Heart left ventricle (tissue), 13 donors: ENCODE measurements around the gene TRHDE.

ENCODE experiments used
- POLR2A ChIP-seq, 2 donors: fragments of 450-650 bp; IDR thresholded peaks; one replicate each; pipeline ENCODE4 v1.6.1; 2017; ENCODE audit warnings: antibody characterized with exemption in 2 of 2, mild to moderate bottlenecking in 2 of 2, moderate library complexity in 2 of 2
- TF ChIP-seq, protein P1 (sequence below), 12 donors: fragments of 200-600 bp; sonication (generic) in 4 of 12; IDR thresholded peaks; one replicate each; pipeline versions ENCODE4 v1.5.0 to v1.8.0; 2018 to 2022; ENCODE audit warnings: antibody characterized with exemption in 12 of 12, mild to moderate bottlenecking in 5 of 12
- donor health status: ischemic (EF 13 %, LVEDD 7.1; RV severe dilation, severe dysfunction).
- donor health status: DM: no; HTN: yes; CAD: no.
- donor health status: DM: no; HTN: no; CAD: no.
- donor health status: ischemic (EF 25% LVEDD 6.9; RV normal size, moderate dysfunction).
- donor health status: ischemic (EF 25% LVEDD 5.7; RV mildly dilated, moderate dysfunction).
- donor health status: ischemic (EF 35%, LVEDD 5.7; RV mildly dilated, moderate dysfunction).
- donor health status: nonischemic (EF 11% LVEDD 7.7; RV severe dilation, severe dysfunction).
- donor health status: DM: yes; HTN: yes; CAD: no.
- donor health status: PGD.
- donor health status: ischemic (EF 29% LVEDD 5.4; RV normal size, mild dysfunction).
- donor health status: nonischemic (EF 23%, LVEDD 6.1; RV moderate dilation, normal function).

DNA sequence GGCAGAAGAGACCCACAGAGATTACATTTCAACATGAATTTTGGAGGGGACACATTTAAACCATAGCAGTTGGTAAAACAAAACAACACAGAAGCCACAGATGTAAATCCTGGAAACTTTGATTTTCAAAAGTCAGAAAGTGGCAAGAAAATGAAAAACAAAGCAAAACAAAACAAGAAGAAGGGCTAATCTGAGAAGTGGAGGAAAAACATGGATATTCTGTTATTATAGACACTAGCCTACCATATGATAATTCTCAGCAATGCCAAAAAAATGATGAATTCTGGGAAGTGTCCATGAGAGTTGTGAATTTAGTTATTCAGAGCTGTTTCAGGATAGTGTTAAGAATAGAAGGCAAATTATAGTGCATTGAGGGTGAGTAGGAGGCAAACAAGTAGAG is 192.3 kb downstream of the TRHDE start:
- TF ChIP-seq POLR2A (IDR thresholded peaks at IDR 0.05): no peak
- TF ChIP-seq, protein P1, sequence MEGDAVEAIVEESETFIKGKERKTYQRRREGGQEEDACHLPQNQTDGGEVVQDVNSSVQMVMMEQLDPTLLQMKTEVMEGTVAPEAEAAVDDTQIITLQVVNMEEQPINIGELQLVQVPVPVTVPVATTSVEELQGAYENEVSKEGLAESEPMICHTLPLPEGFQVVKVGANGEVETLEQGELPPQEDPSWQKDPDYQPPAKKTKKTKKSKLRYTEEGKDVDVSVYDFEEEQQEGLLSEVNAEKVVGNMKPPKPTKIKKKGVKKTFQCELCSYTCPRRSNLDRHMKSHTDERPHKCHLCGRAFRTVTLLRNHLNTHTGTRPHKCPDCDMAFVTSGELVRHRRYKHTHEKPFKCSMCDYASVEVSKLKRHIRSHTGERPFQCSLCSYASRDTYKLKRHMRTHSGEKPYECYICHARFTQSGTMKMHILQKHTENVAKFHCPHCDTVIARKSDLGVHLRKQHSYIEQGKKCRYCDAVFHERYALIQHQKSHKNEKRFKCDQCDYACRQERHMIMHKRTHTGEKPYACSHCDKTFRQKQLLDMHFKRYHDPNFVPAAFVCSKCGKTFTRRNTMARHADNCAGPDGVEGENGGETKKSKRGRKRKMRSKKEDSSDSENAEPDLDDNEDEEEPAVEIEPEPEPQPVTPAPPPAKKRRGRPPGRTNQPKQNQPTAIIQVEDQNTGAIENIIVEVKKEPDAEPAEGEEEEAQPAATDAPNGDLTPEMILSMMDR (IDR thresholded peaks at IDR 0.05): no peak
